Measurements from ENCODE around the gene KRTAP16-1.

Gene KRTAP16-1

DNA sequence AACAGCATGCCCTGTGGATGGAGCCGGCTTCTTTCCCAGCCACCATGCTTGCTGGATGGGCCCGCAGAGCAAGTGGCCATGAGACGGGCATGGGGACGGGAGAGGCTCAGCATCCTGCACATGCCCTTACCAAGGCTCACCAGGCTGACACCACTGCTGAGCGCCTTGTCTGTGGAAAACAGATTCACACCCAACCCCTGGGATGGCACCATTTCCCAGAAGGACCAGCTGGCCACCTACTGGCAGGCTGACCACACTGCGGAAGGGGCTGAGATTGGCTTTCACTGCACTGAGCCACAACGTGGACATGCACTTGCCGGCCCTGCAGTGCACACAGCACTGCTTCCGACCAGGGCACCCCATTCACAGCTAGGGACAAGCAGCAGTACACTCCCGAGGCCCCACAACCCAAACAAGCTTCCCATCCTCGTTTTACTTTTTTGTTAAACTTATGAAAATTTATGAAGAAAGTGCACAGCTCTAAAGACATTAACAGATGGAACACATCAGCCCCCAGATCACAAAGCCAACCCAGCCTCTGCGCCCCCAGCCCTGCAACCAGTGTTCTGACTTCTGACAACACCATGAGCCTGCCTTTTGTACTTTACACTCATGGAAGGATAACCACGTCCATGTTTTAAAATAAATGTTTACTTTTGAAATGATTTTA, 20.3 kb upstream of the KRTAP16-1 start:
- peak; percentile 54 for DNase-seq

DNA sequence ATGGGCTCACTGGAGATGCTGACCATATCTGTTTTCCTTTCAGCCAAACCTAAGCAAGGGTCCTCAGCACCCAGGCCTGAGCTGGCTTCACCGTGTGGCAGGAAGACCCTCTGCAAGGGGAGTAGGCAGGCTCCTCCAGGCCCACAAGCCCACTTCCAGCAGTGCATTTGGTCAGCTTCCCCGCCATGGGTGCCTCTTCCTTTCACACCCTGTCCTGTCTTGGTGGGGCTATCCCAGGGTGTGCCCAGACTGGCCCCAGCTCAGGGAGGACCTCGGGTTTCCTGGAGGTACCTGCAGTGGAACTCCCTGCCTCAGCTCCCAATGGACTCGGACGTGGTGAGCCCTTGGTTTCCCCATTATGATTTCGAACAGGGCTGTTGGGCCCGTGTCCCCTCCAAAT, 19.1 kb upstream of the KRTAP16-1 start:
- DNase-seq: no peak

DNA sequence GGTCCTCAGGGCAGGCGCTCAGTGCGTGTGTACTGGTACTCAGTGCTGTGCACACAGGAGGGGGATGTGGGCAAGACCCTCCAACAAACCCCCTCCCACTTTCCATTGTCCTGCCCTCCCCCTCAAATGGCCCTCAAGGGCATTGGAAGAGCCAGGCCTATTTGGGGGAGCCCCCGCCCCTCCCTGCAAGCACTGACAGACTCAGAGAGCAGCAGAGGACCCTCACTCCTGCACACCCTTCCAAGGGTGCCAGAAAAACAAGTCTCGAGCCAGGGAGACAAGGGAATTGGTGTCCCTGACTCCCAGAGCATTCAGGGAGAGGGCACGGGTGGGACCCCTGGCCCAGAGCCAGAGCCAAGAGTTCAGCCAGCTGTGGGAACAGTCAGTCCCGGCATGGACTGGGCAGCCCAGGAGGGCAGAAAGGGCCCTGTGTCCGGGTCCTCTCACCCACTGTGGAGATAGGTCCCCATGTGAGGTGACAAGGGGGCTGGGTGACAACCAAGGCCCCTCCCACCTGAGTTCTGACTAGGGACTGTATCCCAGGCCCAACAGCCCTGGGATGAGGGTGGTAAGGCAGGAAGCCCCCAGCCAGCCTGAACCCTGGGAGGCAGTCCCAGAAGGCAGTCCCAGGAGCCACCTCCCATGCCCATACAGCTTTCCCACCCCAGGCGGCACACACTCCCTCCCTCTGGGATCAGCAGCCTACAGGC, 18.5 kb upstream of the KRTAP16-1 start:
- DNase-seq: no peak

DNA sequence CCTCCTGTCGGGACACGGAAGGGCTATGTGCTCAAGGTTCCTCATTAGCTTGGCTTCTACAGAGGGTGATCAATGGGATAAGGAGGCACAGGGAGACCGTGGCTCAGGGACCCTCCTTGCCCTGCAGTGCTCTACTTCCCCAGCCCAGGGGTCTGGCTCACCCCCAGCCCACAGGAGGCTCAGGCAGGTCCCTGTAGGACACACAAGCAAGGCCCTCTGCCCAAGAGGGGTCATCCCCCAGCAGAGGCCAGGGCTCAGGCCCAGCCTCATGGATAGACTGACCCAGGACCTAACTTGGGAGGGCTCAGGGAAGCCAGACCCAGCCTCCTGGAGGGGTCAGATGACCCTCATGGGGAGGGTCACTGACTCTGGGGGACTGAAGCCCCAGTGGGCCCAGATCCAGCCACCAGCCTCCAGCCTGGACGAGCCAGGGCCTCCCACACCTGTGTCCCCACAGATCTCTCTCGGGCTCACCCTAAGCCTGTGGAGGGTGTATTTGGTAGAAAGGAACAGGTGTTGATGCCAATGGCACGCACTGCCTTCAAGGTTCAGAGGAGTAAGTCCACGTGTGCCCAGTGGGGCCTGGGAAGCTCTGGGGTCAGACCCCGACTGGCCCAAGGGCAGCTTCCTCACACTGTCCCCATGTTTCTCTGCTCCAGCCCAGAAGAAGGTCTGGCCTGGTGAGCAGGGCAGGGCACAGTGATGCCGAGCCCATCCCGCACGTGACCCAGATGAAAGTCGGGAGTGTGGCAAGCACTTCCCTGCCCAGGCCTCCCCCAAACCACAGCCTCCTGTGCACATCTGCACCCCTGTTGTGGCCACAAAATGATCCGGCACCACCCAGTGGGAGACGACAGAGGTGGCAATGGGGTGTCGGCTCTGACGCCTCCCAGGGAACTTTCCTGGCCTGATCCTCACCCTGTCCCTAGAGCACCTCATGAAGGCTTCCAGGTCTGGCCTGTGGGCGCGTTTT, 17.4 kb upstream of the KRTAP16-1 start:
- DNase-seq: no peak

DNA sequence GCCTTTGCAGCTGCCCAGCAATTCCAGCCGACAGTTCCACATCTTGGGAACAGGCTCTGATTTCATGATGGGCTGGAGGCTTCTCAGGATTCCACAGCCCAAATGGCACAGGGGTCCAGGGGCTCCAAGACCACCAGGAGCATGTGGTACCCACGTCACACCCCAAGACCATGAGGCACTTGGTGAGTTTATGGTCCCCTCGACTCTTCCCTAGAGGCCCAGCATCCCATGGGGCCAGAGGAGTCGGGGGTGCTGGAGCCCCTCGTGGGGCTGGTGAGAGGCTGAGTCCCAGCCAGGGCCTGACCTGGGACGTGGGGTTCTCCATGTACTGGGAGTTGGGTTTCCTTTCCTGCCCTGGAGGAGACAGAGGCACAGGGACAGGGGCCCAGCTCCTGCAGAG, 16.5 kb upstream of the KRTAP16-1 start:
- no peak for DNase-seq

DNA sequence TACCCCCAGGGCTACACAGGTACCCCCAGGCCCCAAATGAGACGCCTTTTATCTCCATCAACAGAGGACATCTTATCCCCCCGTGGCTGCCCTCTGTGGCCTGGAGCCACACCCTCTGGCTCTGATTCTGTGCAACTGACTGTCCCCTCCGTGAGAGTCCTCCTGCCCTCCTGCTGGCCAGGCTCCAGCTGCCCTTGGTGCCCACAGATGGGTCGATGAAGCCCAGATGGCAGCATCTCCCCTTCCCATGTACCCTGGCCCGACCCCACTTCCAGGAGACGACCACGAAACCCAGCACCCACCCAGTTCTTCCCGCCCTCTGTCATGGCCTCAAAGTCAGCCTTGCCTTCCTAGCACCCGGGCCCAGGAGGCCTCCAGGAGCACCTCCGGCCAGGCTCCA, 16.0 kb upstream of the KRTAP16-1 start:
- DNase-seq: no peak

DNA sequence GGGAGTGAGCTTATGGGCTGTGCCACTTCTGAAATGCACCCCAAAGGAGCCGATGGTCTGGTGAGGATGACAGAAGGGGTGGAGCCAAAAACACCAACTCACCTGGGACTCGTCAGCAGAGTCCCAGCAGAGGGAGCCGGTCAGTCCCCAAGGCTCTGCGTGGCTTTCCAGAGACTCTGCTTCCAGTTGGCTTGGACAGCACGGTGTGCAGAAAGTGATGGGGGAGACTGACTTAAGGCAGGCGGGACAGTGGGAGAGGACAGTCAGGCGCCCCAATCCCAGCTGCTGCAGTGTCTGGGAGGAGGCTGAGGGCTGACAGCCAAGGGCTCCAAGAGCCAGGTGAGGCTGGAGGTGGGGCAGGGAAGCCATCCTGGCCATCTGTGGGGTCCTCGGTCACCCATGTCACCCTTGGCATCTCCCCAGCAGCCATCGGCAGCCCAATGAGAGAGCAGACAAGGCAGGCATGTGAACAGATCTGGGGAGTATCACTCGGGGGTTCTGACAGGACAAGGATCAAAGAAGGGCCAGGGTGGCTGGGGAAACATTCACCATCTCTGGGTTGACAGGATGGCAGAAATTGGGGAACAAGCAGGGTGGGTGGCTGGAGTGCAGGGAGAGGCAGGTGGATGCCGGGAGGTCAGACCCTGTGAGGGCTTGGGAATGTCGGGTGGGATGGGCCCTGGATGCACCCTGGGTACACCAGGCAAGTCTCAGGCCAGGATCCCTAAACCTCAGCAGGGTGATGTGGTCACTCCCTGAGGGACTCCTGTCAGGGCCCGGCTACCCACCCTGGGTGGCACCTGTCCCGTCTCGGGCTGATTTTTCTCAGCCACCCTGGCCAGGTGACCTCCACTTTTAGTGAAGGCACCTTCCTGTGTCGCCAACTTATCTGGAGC, 15.3 kb upstream of the KRTAP16-1 start:
- DNase-seq: no peak

DNA sequence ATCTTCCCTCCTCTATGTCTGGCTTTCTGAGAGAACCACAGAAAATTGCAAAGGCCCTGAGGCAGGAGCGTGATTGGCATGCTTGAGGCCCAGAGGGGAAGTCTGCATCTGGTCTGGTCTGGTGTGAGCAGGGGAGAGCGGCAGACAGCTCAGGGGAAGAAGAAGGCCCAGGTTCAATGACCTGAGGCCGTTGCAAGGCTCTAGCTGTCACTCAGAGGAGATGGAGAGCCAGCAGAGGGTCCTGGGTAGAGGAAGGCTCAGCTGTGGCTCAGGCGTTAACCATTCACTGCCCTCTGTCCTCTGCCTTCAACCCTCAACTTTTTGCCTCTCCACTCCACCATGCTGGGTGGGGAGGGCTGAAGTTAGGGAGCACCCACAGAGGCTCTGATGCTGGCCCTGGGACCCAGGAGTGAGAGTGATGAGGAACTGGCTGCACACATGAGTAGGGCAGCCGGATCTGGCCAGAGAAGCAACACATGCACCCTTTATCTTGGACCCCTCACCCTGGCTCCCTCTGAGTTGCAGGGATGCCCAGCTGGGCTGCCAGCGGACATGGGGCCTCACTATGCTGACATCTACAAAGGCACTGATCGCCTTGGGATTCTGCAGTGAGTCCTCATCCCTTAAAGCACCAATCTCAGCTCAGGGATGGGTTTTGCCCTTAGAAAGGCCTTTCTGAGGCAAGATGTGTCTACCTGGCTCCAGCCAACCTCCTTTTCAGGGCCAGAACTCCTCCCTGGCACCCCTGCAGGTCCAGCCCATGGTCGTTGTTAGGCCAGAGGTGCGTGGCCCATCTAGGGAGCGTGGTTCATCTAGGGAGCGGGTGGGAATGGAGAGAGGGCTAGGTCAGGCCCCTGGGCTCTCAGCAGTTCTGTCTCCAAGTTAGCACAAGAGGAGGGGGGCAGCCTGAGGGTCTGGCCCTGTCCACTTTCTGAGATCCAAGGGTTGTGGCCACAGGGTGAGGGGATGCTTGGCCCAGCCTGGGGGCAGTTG, 14.1 kb upstream of the KRTAP16-1 start:
- no peak for DNase-seq

DNA sequence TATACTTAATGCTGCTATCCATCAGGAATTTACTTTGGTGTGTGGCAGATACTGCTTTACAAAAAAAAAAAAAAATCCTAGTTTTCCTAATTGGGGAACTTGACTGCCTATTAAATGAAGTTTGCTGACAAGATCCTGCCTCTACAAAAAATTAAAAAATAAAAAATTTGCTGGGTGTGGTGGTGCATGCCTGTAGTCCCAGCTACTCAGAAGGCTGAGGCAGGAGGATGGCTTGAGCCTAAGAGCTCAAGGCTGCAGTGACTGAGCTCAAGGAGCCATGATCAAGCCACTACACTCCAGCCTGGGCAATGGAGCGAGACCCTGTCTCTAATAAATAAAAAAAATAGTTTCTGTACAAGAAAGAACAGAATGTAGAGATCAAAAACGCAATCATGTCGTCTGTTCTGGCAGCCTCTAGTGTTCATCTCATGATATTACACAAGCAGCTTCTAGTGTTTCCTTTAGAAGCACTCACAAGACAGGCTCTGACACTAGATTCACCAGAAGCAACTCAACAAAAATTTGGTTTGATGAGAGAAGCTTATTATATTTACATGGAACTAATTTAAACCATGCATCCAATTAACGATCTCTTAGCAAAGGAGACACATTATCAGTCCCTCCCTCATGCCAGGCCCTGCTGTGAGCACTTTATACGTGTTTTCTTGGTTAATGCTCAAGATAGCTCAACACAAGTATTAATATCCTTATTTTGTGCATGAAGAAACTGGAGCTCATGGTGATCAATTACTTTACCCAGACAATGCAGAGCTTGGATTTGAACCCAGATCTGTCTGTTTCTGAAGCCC, 13.2 kb upstream of the KRTAP16-1 start:
- DNase-seq: no peak

DNA sequence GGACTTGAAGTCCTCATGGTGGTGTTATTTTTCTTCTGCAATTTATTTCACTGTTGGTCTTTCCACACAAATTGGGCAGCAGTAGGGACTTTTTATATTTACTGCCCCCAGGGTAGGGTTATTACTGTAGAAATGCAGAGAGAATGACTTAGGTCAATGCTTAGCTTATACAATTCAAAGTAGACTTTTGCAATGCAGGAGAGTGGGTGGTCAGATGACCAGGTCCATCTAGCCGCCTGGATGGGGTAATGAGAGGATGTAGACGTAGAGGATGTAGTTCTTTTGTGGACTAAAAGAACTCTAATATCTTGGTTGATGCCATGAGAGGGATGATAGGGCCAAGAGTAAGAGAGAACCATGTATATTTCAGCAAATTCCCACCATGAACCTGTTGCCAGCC, 9.1 kb upstream of the KRTAP16-1 start:
- no peak for DNase-seq

DNA sequence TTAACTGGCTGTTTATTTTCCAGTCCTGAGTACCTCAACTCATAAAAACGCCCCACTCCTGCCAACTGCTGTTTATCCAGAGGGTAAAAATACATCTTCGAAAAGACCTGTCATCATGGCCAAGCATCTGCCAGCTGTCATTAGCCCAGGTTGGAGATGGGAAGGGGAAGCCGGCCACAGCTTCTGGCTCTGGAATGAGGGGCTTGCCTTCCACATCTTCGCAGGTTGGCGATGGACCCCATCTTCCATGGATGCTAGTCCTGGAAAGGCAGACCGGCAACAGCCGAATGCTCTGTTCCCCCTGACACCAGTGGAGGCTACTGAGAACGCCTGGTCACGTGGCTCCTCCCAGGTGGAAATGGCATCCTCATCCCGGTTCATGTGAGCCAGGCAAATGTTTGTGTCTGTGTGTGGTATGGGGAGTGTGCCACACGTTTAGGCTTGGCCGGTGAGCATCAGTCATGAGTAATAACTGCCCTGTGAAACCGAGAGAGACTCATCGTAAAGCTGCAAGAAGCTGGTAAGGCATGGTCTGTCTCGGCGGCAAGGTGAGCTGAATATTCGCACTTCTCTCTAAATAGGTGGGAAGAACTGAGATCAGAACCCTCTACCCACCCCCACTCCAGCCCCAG, 6.8 kb upstream of the KRTAP16-1 start:
- no peak for DNase-seq

DNA sequence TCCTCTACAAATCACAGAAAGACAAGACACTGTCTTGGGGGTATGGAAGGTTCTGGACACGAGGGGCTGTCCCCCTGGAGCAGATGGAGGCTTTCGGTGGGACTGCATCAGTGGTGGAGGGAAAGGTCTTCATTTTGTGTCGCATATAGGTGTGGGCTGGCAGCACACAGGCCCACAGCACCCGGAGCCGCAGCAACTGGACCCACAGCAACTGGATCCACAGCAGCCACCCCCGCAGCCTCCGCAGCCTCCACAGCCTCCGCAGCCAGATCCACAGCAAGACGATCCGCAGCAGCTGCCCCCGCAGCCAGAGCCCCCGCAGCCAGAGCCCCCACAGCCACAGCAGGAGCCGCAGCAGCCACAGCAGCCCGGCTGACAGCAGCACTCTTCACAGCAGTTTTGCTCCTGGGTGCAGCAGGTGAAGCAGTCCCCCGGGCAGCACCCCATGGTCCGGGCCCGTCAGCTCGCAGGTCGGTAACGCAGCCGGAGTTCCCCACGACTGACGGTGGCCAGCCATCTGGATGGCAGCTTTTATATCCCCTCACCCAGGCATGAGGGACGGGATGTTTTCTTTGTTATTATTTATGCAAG, 6.2 kb upstream of the KRTAP16-1 start, which contains the start of gene KRTAP17-1:
Gene KRTAP17-1 (minus strand): TSS at position 507 of the 591 bp plus-strand sequence. CDS start 60 bp downstream, at position 447.
- no peak for DNase-seq

DNA sequence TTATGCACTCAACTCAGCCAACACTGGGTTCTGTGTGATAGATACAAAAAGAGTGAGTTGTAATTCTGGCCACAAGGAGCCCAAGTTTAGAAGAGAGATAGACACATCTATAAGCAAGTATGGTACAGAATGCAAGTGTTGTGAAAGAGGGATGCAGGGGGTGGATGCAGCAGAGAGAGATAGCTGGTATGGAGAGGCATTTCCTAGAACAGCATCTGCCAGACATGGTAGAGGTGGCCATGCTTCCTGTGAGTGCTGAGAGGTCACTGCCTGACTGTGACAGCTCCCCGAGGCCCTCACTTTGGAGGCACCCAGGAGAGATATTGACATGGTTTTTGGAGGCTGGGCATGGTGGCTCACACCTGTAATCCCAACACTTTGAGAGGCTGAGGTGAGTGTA, 2.0 kb upstream of the KRTAP16-1 start:
- DNase-seq: no peak

DNA sequence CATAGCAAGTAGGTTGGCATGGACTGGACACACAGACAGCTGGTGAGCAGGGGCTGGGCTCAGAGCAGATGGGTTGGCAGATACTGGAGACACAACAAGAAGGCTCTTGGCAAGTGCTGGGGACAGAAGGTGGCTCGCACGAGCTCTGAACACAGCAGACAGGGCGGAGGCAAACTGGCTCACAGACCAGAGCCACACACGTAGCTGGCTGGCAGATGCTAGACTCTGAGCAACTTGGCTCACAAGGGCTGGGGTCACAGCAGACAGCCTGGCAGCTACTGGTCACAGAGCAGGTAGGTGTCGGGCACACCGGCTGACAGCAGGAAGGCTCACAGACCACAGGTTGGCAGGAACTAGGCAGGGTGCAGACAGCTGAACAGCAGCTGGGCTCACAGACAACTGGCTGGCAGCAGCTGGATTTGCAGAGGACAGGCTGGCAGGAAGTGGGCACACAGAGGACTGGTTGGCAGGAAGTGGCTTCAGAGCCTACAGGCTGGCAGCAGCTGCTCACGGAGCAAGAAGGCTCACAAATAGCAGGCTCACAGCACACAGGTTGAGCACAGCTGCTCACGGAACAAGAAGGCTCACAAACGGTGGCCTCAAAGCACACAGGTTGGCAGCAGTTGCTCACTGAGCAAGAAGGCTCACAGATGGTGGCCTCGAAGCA, 725 bp downstream of the KRTAP16-1 start:
- DNase-seq: peak; percentile 56

DNA sequence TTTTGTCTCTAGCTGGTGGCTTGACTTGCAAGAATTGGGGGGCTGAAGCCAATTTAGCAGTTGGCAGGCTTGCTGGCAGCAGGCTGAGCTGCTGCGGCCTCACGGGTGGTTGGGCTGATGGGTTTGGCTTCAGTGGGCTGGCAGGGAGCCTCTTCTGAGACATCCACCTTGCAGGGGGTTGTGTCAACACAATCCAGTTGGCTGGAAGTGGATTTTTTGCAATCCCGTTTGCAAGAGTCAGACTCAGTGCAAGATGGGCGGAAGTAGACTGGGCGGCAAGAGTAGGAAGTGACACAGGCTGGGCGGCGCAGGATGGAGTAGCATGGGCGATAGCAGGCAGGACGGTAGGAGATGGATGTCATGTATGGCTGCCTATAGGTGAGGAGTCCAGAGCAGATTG, 1.5 kb downstream of the KRTAP16-1 start:
- DNase-seq: no peak

DNA sequence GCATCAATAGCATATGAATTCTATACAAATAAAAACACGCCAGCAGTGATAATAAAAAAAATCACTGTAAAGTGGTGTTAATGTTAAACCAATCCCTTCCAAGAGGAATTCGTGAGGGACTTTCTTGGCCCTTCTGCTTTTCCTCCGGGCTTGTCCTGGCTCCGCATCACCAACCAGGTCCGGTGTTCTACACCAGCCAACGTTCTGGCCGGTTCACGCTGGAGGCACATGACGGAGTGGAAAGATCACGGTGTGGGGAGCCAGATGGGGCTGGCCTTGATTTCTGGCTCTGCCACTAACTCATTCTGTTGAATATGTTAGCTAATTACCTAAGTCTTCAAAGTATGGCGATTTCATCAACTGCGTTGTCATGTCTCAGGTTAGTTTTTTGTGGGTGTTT, 5.0 kb downstream of the KRTAP16-1 start:
- DNase-seq: no peak

DNA sequence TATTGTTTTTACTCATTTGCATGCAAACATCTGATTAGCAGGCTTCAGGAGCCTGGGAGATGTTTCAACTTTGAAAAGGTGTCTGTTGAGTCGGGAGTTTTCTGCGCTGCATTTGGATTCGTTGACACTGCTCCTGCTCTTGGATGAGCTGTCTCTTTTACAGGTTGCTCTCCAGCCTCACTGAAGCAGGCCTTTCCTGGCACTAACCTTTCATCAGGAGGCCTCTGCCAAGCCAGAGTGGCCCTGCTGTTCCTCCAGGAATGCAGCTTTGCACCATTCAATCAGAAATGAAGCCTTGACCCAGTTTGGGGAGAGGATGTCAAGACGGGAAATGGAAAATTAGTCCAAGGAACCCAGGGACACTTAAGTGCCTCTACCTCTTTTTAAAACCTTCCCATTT, 6.1 kb downstream of the KRTAP16-1 start:
- no peak for DNase-seq
